DMS53 treated with DMSO at 0.1 percent for 48 hours (cell line): ENCODE data around the gene C2CD2L.
"Not testable (repeated sequence)": the region's sequence is repeated elsewhere in the genome, so short reads cannot be mapped to it uniquely, and the experiment has no call there.

Experiments used
- DNase-seq: peaks from one replicate; lab custom pipeline; 2025; ENCODE audit not compliant: unreplicated experiment; lab: John Stamatoyannopoulos, UW

Gene C2CD2L

DNA sequence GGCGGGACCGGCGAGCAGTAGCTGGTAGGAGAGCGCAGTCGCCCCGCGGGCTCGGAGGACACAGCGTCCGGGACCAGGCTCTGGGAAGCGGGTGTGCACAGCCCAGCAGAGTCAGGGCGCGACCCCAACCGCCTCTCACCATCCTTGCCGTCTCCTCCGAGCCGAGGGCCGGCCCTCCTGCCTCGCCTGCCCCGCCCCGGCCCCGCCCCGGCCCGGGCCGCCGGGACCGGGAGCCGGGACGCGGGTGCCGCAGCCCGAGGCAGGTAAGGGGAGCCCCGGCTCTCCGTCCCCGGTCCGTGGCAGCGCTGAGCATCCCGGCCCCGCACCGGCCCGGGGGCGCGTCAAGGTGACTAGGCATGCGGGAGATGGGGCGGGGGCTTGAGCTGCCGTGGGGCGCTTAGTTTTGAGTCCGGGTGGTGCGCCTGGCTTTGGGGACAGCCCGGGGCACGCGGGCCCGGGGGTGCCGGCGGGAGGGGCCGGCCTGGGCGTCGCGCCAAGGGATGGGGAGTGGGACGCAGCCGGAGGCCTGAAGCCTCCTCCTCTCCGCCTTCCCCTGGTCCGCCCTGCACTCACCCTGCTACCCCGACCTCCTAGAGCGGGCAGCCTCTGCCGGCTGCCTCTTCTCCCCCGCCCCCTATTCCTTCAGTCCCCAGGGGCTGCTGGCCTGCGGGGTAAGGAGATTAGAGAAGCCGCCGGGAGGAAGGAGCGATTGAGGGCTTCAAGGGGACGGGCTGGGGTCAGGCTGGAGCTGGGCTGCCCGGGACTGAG lies 42.1 kb downstream of the C2CD2L start, which contains the start of gene ABCG4:
ABCG4 (plus strand) TSS at position 35 of the 768 bp plus-strand sequence. CDS start 914 bp downstream, outside the sequence.
- DNase-seq = no peak

DNA sequence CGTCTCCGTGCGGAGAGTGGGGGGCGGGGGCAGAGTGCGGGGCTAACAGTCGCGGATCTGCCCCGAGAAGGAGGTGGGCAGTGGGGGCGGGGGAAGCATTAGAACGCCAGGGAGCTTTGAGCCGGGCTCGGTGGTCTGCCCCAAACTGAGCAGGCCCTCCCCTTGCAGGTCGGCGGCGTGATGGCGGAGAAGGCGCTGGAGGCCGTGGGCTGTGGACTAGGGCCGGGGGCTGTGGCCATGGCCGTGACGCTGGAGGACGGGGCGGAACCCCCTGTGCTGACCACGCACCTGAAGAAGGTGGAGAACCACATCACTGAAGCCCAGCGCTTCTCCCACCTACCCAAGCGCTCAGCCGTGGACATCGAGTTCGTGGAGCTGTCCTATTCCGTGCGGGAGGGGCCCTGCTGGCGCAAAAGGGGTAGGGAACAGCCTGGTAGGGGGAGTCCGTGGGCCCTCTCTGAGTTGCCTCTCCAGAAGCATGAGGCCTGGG lies 42.7 kb downstream of the C2CD2L start:
- DNase-seq = no peak

DNA sequence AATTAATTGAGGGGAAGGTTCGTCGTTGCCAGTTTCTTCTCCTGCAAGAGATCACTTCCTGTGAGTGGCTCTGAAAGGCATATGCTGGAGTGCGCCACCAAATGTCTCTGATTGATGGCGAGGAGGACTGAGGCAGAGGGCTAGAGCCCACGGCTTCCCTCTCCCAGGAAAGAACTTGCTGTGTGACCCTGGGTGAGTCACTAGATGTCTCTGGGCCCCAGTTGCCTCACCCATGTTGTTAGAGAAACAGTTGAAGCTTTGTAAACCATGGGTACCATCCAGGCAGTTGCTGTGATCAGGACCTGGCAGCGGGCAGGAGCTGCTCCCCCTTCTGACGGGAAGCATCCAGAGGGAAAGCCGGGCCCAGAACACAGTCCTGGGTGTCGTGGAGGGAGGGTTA lies 44.9 kb downstream of the C2CD2L start:
- no peak for DNase-seq

DNA sequence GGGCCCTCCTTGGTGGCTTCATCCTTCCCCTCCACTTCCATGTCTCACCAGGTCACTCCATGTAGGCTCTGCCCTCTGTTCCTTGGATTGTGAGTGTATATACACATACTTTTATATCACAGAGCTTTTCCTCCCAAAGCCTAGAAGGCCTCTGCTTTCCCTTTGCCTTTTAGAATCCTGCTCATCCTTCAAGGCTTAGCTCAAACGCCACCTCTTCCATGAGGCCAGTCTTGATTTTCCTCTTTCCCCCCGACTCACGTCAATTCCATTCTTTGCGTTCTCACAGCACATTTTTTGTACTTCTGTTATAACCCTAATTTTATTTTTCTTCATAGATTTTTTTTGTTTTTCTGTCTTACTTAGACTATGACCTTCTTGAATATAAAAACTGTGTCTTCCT lies 45.5 kb downstream of the C2CD2L start:
- DNase-seq = no peak

GRCh38 chr11:119153049-119153818 lies 46.1 kb downstream of the C2CD2L start:
- no peak for DNase-seq

GRCh38 chr11:119154178-119154577 lies 47.0 kb downstream of the C2CD2L start:
- no peak for DNase-seq

DNA sequence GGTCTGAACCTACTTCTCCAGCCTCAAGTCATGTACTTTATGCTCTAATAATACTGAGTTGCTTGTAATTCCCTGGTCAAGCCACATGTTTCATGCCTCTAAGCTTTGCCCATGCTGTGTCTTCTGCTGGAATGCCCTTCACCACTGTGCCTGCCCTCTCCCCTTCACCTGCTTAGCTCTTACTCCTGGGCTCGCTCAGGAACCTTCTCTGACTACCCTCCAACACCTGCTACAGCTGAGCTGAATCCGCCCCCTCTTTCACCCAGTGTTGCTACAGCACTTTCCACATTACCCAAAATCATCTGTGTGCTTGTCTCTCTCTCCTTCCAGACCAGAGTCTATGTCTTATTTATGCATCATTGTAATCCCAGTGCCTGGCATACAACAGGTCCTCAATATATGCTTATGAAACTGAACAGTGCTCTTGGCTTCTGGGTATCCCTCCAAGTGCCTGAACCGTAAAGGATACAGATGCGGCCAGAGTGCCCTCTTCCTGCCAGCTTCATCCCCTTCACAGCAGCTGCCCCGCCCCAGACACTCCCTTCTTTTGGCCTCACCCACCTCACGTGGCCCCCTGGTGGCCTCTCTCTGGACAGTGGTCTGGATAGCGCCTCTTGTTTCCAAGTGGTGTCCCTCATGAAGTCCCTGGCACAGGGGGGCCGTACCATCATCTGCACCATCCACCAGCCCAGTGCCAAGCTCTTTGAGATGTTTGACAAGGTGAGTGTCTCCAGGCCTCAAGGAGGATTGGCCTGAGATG lies 48.8 kb downstream of the C2CD2L start:
- no peak for DNase-seq

- no peak for DNase-seq
These were observed 49.4 kb downstream of the C2CD2L start for GRCh38 chr11:119156496-119156895.

DNA sequence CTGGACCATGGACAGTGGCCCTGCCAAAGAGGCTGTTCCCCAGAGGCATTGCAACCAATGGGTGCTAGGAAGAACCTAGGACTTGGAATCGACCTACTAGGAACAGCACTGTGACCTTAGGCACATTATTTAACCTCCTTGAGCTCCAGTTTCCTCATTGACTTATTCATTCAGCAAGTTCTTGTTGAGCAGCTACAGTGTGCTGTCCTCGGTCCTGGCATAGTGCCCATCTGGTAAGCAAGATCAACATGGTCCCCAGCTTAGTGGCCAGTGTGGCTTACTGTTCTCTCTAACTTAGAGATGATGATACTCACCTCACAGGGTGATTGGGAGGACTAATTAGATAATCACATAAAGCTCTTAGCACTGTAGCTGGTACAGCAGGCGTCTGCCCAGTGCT lies 49.9 kb downstream of the C2CD2L start:
- no peak for DNase-seq

- no peak for DNase-seq
These were observed 51.3 kb downstream of the C2CD2L start for GRCh38 chr11:119158467-119158866.

GRCh38 chr11:119160151-119160550 lies 53.0 kb downstream of the C2CD2L start:
- no peak for DNase-seq

DNA sequence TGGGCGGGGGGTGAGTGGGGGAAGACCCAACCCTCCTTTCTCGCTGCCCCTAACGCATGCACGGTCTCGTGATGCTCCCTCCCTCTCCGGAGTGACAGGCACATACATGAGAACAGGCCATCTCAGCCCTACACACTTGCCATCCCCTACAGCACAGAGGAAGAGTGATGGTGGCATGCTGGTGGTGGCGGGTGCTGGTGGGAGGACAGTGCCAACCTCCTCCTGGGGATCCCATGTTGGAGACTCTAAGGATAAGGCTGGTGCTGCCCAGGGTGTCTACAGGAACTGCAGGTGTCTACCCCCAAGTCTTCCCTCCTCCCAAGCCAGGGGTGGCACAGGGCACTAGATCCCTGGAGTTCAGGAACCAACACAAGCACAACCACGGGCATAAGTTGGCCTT lies 54.7 kb downstream of the C2CD2L start:
- DNase-seq = no peak

- peak; percentile 69 for DNase-seq
These were observed 59.4 kb downstream of the C2CD2L start for GRCh38 chr11:119166368-119167076.

- DNase-seq = not testable (repeated sequence)
These were observed 59.9 kb downstream of the C2CD2L start for GRCh38 chr11:119167077-119167458.

- DNase-seq = no peak
These were observed 60.8 kb downstream of the C2CD2L start for GRCh38 chr11:119167933-119168332.
